Stimulated activated naive B cell treated with anti-CD40 and anti-IgM and Interleukin-4, amounts not matched to agents 10 μg/mL and 1 μg/mL and 100 μg/mL, for 72 hours (primary cell): ENCODE data around the gene ZNF680.
"Not testable (repeated sequence)": the region's sequence is repeated elsewhere in the genome, so short reads cannot be mapped to it uniquely, and the experiment has no call there.

Experiments
- ATAC-seq, 2 donors: fragments of 150-1000 bp; cut with Tn5 transposase; replicated peaks; 2 replicates each; pipeline ENCODE4 v1.10.0; 2021; ENCODE audit warnings: moderate library complexity in 1 of 2
- DNase-seq: peaks from one replicate; pipeline ENCODE4 v3.0.0; 2021
- H3K27ac Mint-ChIP-seq: one replicate; pipeline ENCODE4 v1.8.0; 2022; ENCODE audit warnings: mild to moderate bottlenecking, mixed read lengths
- H3K27me3 Mint-ChIP-seq, 2 donors: one replicate each; pipeline ENCODE4 v1.8.0; 2022; ENCODE audit warnings: mixed read lengths in 2 of 2
- H3K36me3 Mint-ChIP-seq, 2 donors: one replicate each; pipeline ENCODE4 v1.8.0; 2022; ENCODE audit warnings: mixed read lengths in 2 of 2, mild to moderate bottlenecking in 1 of 2
- H3K4me1 Mint-ChIP-seq, 2 donors: one replicate each; pipeline ENCODE4 v1.8.0; 2022; ENCODE audit warnings: mixed read lengths in 2 of 2, mild to moderate bottlenecking in 1 of 2
- H3K4me3 Mint-ChIP-seq, 2 donors: one replicate each; pipeline ENCODE4 v1.8.0; 2022; ENCODE audit warnings: mild to moderate bottlenecking in 2 of 2, mixed read lengths in 2 of 2, moderate library complexity in 1 of 2
- H3K9me3 Mint-ChIP-seq, 2 donors: one replicate each; pipeline ENCODE4 v1.8.0; 2022; ENCODE audit warnings: mixed read lengths in 2 of 2, mild to moderate bottlenecking in 1 of 2

Gene ZNF680

DNA sequence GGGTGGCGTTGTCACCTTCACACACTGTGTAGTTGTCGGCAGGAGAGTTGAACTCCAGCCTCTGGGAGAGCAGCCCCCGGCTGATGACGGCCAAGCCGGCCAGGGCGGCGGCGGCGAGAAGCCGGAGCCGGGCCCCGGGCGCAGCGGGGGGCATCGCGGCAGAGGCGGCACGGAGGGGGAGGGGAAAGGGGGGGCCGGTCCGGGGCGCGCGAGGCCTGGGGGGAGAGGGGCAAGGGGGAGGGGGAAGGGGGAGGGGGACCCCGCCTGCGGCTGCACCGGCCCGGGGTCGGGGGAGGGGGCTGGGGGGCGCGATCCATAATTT, 7.4 kb upstream of the ZNF680 start:
- peaks cover 8 to 13% of the 10 kb centered on the region in 2 donors for H3K36me3 Mint-ChIP-seq
- H3K9me3 Mint-ChIP-seq, DNase-seq, ATAC-seq: not testable (repeated sequence)
- peak overlapping the region; percentile 88 for H3K27ac Mint-ChIP-seq
- H3K4me1 Mint-ChIP-seq, result peaks cover 13 to 15% of the 10 kb centered on the region in 2 donors
- peaks cover 37 to 59% of the 10 kb centered on the region in 2 donors for H3K27me3 Mint-ChIP-seq
- peak overlapping the region; percentile 92 to 94 for H3K4me3 Mint-ChIP-seq

GRCh38 chr7:64569372-64570283, 6.8 kb upstream of the ZNF680 start:
- DNase-seq, result peak; percentile 10
- Mint-ChIP-seq H3K27me3 (peaks cover 33 to 53% of the 10 kb centered on the region in 2 donors), H3K36me3 (peaks cover 8 to 13% of the 10 kb centered on the region in 2 donors), H3K4me1 (peaks cover 13 to 15% of the 10 kb centered on the region in 2 donors), H3K27ac (peak overlapping the region; percentile 88), H3K4me3 (peak overlapping the region; percentile 92 to 94)
- ATAC-seq, result peak; percentile 68 to 71
- H3K9me3 Mint-ChIP-seq, result not testable (repeated sequence)

DNA sequence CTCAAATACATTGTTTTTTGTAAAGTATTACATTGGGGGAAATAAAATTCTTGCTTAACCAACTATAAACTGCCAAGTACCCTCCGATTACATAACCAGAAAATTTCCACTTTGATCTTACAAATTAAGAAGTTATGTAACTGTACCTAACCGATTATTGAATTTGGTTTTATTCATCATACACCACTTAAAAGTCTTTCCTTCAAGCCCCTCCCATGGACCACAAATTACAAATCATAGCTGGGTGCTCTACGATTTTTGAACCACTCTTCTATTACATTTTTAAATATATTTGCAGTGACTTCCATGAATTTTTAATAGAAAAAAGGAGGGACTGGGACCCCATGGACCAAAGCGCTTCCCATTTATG, 630 bp downstream of the ZNF680 start:
- Mint-ChIP-seq H3K27ac (peak overlapping the region; percentile 99), H3K36me3 (peaks cover 27 to 35% of the 10 kb centered on the region in 2 donors), H3K4me1 (peaks cover 19 to 45% of the 10 kb centered on the region in 2 donors), H3K4me3 (peak overlapping the region; percentile 99 to 100), H3K27me3 (no peaks in the 10 kb centered on the region), H3K9me3 (peaks cover 4 to 7% of the 10 kb centered on the region in 2 donors)
- no peak for ATAC-seq
- no peak for DNase-seq

DNA sequence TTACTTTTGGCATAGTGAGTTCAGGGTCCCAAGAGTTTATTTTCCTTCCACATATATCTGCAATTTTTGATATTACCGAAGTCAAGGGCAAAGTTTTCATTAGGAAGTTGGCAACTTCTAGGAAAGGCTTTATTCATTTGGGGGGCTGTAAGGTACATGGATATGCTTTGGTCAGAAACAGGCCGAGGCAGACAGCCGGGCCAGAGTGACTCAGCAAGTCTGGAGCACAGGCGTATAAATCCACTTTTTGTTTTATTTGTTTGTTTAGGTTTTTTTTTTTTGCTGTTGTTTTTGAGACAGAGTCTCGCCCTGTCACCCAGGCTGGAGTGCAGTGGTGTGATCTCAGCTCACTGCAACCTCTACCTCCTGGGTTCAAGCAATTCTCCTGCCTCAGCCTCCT, 3.7 kb downstream of the ZNF680 start:
- H3K27ac Mint-ChIP-seq, result no peak overlapping the region
- H3K4me3 Mint-ChIP-seq, result no peak overlapping the region
- peaks cover 18% of the 10 kb centered on the region in 2 donors for H3K9me3 Mint-ChIP-seq
- H3K36me3 Mint-ChIP-seq, result peaks cover 48 to 58% of the 10 kb centered on the region in 2 donors
- DNase-seq (no peak), ATAC-seq (no peak)
- H3K27me3 Mint-ChIP-seq, result no peaks in the 10 kb centered on the region
- H3K4me1 Mint-ChIP-seq, result peaks cover 23 to 64% of the 10 kb centered on the region in 2 donors

GRCh38 chr7:64558781-64559180, 4.1 kb downstream of the ZNF680 start:
- Mint-ChIP-seq H3K27me3 (no peaks in the 10 kb centered on the region), H3K36me3 (peaks cover 48 to 62% of the 10 kb centered on the region in 2 donors), H3K4me1 (peaks cover 20 to 60% of the 10 kb centered on the region in 2 donors), H3K4me3 (no peak overlapping the region), H3K27ac (no peak overlapping the region), H3K9me3 (peaks cover 18% of the 10 kb centered on the region in 2 donors)
- DNase-seq, result no peak
- ATAC-seq, result no peak

DNA sequence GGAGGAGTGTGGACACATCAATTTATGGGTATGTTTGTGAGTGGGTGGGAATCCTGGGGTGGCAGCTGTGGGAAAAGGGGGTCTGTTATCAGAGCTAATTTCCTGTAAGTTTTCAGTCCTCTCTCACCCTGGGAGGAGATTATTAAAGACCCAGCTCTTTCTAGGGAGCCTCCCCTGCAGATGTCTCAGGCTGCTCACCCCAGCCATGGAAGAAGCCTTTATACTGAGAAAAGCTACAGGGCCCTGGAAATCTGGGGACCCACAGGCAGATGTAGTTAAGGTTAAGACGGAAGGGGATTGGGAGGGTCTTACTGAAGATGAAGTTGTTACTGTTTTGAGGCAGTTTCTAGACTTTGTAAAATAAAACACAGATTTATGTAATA, 4.6 kb downstream of the ZNF680 start:
- peaks cover 53 to 66% of the 10 kb centered on the region in 2 donors for H3K36me3 Mint-ChIP-seq
- peak overlapping the region in 1 of 2 donors; percentile 33 for H3K4me3 Mint-ChIP-seq
- peaks cover 19 to 56% of the 10 kb centered on the region in 2 donors for H3K4me1 Mint-ChIP-seq

GRCh38 chr7:64557601-64558322, 5.1 kb downstream of the ZNF680 start:
- H3K36me3 Mint-ChIP-seq, result peaks cover 52 to 65% of the 10 kb centered on the region in 2 donors
- peaks cover 18% of the 10 kb centered on the region in 2 donors for H3K9me3 Mint-ChIP-seq
- peak overlapping the region in 1 of 2 donors; percentile 33 for H3K4me3 Mint-ChIP-seq
- peak; percentile 63 to 80 for ATAC-seq
- DNase-seq, result no peak
- H3K27me3 Mint-ChIP-seq, result no peaks in the 10 kb centered on the region
- H3K27ac Mint-ChIP-seq, result peak overlapping the region; percentile 60
- H3K4me1 Mint-ChIP-seq, result peaks cover 15 to 55% of the 10 kb centered on the region in 2 donors

More for the DNA sequence above, 4.6 kb downstream of the ZNF680 start:
- ATAC-seq, result no peak
- H3K9me3 Mint-ChIP-seq, result peaks cover 18% of the 10 kb centered on the region in 2 donors
- H3K27me3 Mint-ChIP-seq, result no peaks in the 10 kb centered on the region
- H3K27ac Mint-ChIP-seq, result no peak overlapping the region
- DNase-seq, result no peak

DNA sequence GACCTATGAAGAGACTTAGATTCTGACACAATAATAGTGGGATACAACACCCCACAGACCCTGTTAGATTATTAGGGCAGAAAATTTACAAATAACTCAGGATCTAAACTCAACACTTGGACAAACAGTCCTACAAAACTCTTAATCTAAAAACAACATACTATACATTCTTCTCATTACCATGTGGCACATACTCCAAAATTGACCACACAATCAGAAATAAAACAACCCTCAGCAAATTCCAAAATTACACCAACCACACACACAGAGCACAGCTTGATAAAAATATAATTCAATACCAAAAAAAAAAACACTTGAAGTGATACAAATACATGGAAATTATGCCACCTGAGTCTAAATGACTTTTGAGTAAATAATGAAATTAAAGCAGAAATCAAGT, 7.8 kb downstream of the ZNF680 start:
- H3K36me3 Mint-ChIP-seq, result peaks cover 56 to 66% of the 10 kb centered on the region in 2 donors
- H3K27me3 Mint-ChIP-seq, result no peaks in the 10 kb centered on the region
- peak overlapping the region; percentile 11 for H3K27ac Mint-ChIP-seq
- peaks cover 11 to 40% of the 10 kb centered on the region in 2 donors for H3K4me1 Mint-ChIP-seq
- no peak overlapping the region for H3K4me3 Mint-ChIP-seq
- H3K9me3 Mint-ChIP-seq, result peaks cover 17 to 18% of the 10 kb centered on the region in 2 donors
- DNase-seq (no peak), ATAC-seq (no peak)

- Mint-ChIP-seq H3K4me1 (peaks cover 11 to 38% of the 10 kb centered on the region in 2 donors), H3K36me3 (peaks cover 57 to 70% of the 10 kb centered on the region in 2 donors), H3K9me3 (peaks cover 17 to 18% of the 10 kb centered on the region in 2 donors)
- ATAC-seq, H3K27ac Mint-ChIP-seq, H3K4me3 Mint-ChIP-seq, DNase-seq, H3K27me3 Mint-ChIP-seq: not testable (repeated sequence)
Measured at GRCh38 chr7:64554188-64554587, 8.7 kb downstream of the ZNF680 start.

GRCh38 chr7:64551375-64552142, 11.3 kb downstream of the ZNF680 start:
- no peak for DNase-seq
- Mint-ChIP-seq H3K27ac (no peak overlapping the region), H3K9me3 (peaks cover 14 to 15% of the 10 kb centered on the region in 2 donors), H3K4me3 (no peak overlapping the region), H3K4me1 (peaks cover 4 to 19% of the 10 kb centered on the region in 2 donors), H3K36me3 (peaks cover 50 to 66% of the 10 kb centered on the region in 2 donors), H3K27me3 (no peaks in the 10 kb centered on the region)
- ATAC-seq, result no peak

- peaks cover 48 to 60% of the 10 kb centered on the region in 2 donors for H3K36me3 Mint-ChIP-seq
Measured at GRCh38 chr7:64544010-64544409, 18.9 kb downstream of the ZNF680 start.

DNA sequence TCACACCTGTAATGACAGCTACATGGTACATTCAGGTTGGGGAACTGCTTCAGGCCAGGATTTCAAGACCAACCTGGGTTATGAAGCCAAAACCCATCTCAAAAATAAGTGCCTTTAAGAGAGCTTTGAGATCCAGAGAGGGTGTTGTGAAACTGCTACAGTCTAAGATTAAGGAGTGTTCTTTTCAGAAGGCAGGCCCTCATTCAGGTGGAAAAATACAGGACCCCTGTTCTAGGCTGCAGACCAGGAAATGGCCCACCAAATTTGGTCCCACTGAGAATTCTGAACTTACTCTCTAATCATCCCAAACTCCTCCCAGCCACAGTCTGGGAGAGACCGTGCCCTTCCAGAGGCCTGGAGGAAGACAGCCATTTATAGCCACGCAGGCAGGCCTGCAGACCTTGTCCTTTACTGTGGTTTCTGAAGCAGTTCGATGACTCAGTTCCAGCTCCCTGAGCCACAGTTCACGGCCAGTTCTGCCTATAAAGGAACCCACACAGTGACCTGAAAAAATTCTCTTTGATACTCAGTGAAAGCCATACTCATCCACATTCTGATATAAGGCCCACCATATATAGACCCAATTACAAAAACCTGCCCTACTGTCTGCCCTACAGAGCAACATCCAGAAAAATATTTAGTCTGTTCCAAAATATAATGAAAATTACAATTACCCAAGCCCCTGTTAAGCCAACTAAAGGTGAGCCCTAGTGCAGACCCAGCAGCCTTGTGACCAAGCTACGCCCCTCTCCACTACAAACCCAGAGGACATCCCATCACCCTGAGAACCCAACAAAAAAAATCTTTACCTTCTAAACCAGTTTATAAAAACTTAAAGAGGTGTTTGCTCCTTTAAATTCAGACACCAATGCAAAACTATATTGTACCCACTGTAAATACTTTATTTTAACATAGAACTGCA, 21.2 kb downstream of the ZNF680 start:
- H3K4me1 Mint-ChIP-seq, result peaks cover 5 to 23% of the 10 kb centered on the region in 2 donors
- DNase-seq (no peak), ATAC-seq (peak; percentile 63 to 74)
- no peaks in the 10 kb centered on the region for H3K27me3 Mint-ChIP-seq
- H3K36me3 Mint-ChIP-seq, result peaks cover 45 to 64% of the 10 kb centered on the region in 2 donors
- H3K9me3 Mint-ChIP-seq, result peaks cover 4 to 7% of the 10 kb centered on the region in 2 donors
- H3K27ac Mint-ChIP-seq, result peak overlapping the region; percentile 25
- H3K4me3 Mint-ChIP-seq, result no peak overlapping the region

More at GRCh38 chr7:64544010-64544409, 18.9 kb downstream of the ZNF680 start:
- H3K4me1 Mint-ChIP-seq, result peaks cover 5 to 24% of the 10 kb centered on the region in 2 donors
- H3K27ac Mint-ChIP-seq, result no peak overlapping the region
- no peaks in the 10 kb centered on the region for H3K27me3 Mint-ChIP-seq
- H3K4me3 Mint-ChIP-seq, result no peak overlapping the region
- DNase-seq, result no peak
- peaks cover 0 to 6% of the 10 kb centered on the region in 2 donors for H3K9me3 Mint-ChIP-seq
- ATAC-seq, result no peak

GRCh38 chr7:64533756-64534155, 29.1 kb downstream of the ZNF680 start:
- H3K4me3 Mint-ChIP-seq, result no peak overlapping the region
- H3K9me3 Mint-ChIP-seq, result peaks cover 47 to 55% of the 10 kb centered on the region in 2 donors

More at GRCh38 chr7:64533756-64534155, 29.1 kb downstream of the ZNF680 start:
- no peak for DNase-seq
- H3K27ac Mint-ChIP-seq, result no peak overlapping the region
- H3K36me3 Mint-ChIP-seq, result peaks cover 85 to 94% of the 10 kb centered on the region in 2 donors
- ATAC-seq, result no peak
- H3K27me3 Mint-ChIP-seq, result no peaks in the 10 kb centered on the region
- peaks cover 0 to 2% of the 10 kb centered on the region in 2 donors for H3K4me1 Mint-ChIP-seq
